HepG2 (cell line): ENCODE measurements around the gene TAF1C. TPM values are rescaled to one million over a fixed set of nuclear protein-coding genes. Genes with fewer than 3 reads are reported as not detected.
A peak's percentile ranks its signal among the peaks of the same experiment; 100 is the strongest.

Experiments
- CENPT ChIP-seq: sonication (generic); formaldehyde crosslinking; IDR thresholded peaks from 2 replicates; pipeline ENCODE4 v1.8.0; 2022; ENCODE audit warnings: low read depth, mild to moderate bottlenecking, moderate library complexity, missing genetic modification reagents
- GABPB1 ChIP-seq: IDR thresholded peaks from 2 replicates; pipeline ENCODE4 v1.6.1; 2016; ENCODE audit warnings: mild to moderate bottlenecking, missing genetic modification reagents, moderate library complexity, missing compliant biosample characterization
- HNRNPLL ChIP-seq: fragments of 200-400 bp; formaldehyde crosslinking; IDR thresholded peaks from 2 replicates; pipeline ENCODE4 v1.6.1; 2017; ENCODE audit warnings: mild to moderate bottlenecking, low read depth, low read length; ENCODE audit not compliant: poor library complexity, severe bottlenecking
- MEIS1 ChIP-seq: sonication (generic); formaldehyde crosslinking; IDR thresholded peaks from 2 replicates; pipeline ENCODE4 v1.9.0; 2021; ENCODE audit warnings: mild to moderate bottlenecking, missing genetic modification reagents, moderate library complexity, borderline replicate concordance
- SALL1 ChIP-seq: sonication (generic); formaldehyde crosslinking; IDR thresholded peaks from 2 replicates; pipeline ENCODE4 v1.8.0; 2022; ENCODE audit warnings: mild to moderate bottlenecking, missing genetic modification reagents
- SMC3 ChIP-seq: IDR thresholded peaks from 2 replicates; pipeline ENCODE4 v1.6.1; 2011; ENCODE audit warnings: low read length, improper control_type of control experiment
- ZFP41 ChIP-seq: sonication (generic); formaldehyde crosslinking; IDR thresholded peaks from 2 replicates; pipeline ENCODE4 v1.4.0; 2020; ENCODE audit warnings: mild to moderate bottlenecking, missing genetic modification reagents, borderline replicate concordance
- ZNF224 ChIP-seq: sonication (generic); formaldehyde crosslinking; IDR thresholded peaks from 2 replicates; pipeline ENCODE4 v1.5.0; 2020; ENCODE audit warnings: mild to moderate bottlenecking, missing genetic modification reagents
- ZNF30 ChIP-seq: sonication (generic); formaldehyde crosslinking; IDR thresholded peaks from 2 replicates; pipeline ENCODE4 v1.5.0; 2020; ENCODE audit warnings: mild to moderate bottlenecking, missing genetic modification reagents
- ZNF543 ChIP-seq: sonication (generic); formaldehyde crosslinking; IDR thresholded peaks from 2 replicates; pipeline ENCODE4 v1.4.0; 2020; ENCODE audit warnings: mild to moderate bottlenecking, missing genetic modification reagents
- ZNF615 ChIP-seq: sonication (generic); formaldehyde crosslinking; IDR thresholded peaks from 2 replicates; pipeline ENCODE4 v1.5.0; 2020; ENCODE audit warnings: mild to moderate bottlenecking, missing genetic modification reagents, borderline replicate concordance
- ZNF746 ChIP-seq: sonication (generic); formaldehyde crosslinking; IDR thresholded peaks from 2 replicates; pipeline ENCODE4 v1.8.0; 2022; ENCODE audit warnings: mild to moderate bottlenecking, missing genetic modification reagents
- ZSCAN9 ChIP-seq: IDR thresholded peaks from 2 replicates; pipeline ENCODE4 v1.6.1; 2016; ENCODE audit warnings: borderline replicate concordance
- polyA plus RNA-seq, 8 experiments: library from polyadenylated mRNA; depleted of rRNA in 3 of 8; stranded (reverse) in 7 of 8; unstranded in 1 of 8; fragments of >200 nt; fragmentation: Illumina TruSeq in 4 of 8; extraction: Trizol in 4 of 8; gene quantifications; 2 replicates each; pipeline versions ENCODE4 v1.2.1 to v1.2.3, GENCODE V29; 2011 to 2016; ENCODE audit warnings: low read depth in 4 of 8, missing spikeins in 1 of 8, mixed read lengths in 1 of 8; ENCODE audit not compliant: insufficient read depth in 1 of 8
- total RNA-seq, 5 experiments: library from RNA; depleted of rRNA; stranded (reverse); fragments of >200 nt; fragmentation: Illumina TruSeq; extraction: Trizol; gene quantifications; 2 replicates each; pipeline ENCODE4 v1.2.3, GENCODE V29; 2016; ENCODE audit warnings: low read depth in 1 of 5
- TF ChIP-seq, protein P1 (sequence below), 2 experiments: sonication (generic) in 1 of 2; formaldehyde crosslinking in 1 of 2; IDR thresholded peaks; 2 replicates each; pipeline versions ENCODE4 v1.6.1 to v1.9.0; 2014 to 2022; ENCODE audit warnings: antibody characterized with exemption in 1 of 2, borderline replicate concordance in 1 of 2, inconsistent platforms in 1 of 2, low read depth in 1 of 2, missing genetic modification reagents in 1 of 2
- TF ChIP-seq, protein P2 (sequence below): sonication (generic); formaldehyde crosslinking; IDR thresholded peaks from 2 replicates; pipeline ENCODE4 v1.4.0; 2020; ENCODE audit warnings: missing genetic modification reagents, borderline replicate concordance
- TF ChIP-seq, protein P3 (sequence below): sonication (generic); formaldehyde crosslinking; IDR thresholded peaks from 2 replicates; pipeline ENCODE4; 2020; ENCODE audit warnings: missing genetic modification reagents, mild to moderate bottlenecking, borderline replicate concordance

The TAF1C gene
- total and polyA plus RNA-seq, 2 of the 13 experiments (the other 11 are each of a cell fraction or from before 2014, with no cell fraction given) = 15.6 to 20.8 TPM

DNA sequence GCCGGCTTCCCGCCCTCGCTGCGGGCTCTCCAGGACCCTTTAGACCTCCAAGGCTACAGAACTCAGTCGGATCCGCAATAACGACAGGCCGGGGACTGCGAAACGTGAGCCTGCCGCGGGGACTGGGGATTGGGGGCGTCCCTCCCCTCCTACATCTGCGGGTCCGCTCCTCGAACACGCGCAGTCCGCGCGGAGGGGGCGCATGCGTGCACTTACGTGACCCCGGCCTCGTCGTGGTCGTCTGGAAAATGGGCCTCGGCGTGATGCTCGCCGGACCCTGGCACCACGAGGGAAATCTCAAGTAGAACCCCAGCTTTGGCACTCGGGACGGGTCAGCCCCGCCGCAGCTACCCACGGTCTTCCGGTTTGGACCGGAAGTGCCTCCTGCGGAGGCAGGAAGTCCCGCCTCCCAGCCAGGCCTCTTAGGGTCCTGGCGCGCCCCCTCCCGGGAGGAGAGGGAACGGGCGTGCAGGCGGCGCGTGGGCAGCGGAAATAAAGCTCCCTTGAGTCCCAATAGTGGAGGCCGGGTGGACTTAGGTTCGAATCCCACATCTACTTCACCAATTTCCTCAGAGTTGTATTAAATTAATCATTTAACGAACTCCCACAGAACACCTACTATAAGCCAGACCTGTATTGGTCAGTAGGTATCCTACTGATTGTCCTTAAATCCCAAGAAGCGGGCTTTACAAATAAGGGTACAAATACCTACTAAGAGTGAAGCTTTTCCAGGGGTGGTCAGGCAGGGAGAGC, at the start of gene TAF1C (continued):
- TF ChIP-seq, protein P1, sequence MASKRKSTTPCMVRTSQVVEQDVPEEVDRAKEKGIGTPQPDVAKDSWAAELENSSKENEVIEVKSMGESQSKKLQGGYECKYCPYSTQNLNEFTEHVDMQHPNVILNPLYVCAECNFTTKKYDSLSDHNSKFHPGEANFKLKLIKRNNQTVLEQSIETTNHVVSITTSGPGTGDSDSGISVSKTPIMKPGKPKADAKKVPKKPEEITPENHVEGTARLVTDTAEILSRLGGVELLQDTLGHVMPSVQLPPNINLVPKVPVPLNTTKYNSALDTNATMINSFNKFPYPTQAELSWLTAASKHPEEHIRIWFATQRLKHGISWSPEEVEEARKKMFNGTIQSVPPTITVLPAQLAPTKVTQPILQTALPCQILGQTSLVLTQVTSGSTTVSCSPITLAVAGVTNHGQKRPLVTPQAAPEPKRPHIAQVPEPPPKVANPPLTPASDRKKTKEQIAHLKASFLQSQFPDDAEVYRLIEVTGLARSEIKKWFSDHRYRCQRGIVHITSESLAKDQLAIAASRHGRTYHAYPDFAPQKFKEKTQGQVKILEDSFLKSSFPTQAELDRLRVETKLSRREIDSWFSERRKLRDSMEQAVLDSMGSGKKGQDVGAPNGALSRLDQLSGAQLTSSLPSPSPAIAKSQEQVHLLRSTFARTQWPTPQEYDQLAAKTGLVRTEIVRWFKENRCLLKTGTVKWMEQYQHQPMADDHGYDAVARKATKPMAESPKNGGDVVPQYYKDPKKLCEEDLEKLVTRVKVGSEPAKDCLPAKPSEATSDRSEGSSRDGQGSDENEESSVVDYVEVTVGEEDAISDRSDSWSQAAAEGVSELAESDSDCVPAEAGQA (IDR thresholded peaks at IDR 0.05; ENCODE audit: low read depth) = peak; percentile 73
- TF ChIP-seq, protein P1 (CRISPR knock-in tag; IDR thresholded peaks at IDR 0.05; ENCODE audit: borderline replicate concordance) = 0 out of 2 replicates have a peak, but pooled peaks have one; percentile 44
- no peak for TF ChIP-seq ZFP41 (CRISPR knock-in tag)
- peak; percentile 80 for TF ChIP-seq SALL1 (CRISPR knock-in tag)
- peak; percentile 77; the same call in 1 of the 2 replicates for TF ChIP-seq ZNF746 (CRISPR knock-in tag)
- peak; percentile 67 for TF ChIP-seq ZNF224 (CRISPR knock-in tag)
- 0 out of 2 replicates have a peak, but pooled peaks have one; percentile 33 for TF ChIP-seq ZNF543 (CRISPR knock-in tag)
- TF ChIP-seq, protein P2, sequence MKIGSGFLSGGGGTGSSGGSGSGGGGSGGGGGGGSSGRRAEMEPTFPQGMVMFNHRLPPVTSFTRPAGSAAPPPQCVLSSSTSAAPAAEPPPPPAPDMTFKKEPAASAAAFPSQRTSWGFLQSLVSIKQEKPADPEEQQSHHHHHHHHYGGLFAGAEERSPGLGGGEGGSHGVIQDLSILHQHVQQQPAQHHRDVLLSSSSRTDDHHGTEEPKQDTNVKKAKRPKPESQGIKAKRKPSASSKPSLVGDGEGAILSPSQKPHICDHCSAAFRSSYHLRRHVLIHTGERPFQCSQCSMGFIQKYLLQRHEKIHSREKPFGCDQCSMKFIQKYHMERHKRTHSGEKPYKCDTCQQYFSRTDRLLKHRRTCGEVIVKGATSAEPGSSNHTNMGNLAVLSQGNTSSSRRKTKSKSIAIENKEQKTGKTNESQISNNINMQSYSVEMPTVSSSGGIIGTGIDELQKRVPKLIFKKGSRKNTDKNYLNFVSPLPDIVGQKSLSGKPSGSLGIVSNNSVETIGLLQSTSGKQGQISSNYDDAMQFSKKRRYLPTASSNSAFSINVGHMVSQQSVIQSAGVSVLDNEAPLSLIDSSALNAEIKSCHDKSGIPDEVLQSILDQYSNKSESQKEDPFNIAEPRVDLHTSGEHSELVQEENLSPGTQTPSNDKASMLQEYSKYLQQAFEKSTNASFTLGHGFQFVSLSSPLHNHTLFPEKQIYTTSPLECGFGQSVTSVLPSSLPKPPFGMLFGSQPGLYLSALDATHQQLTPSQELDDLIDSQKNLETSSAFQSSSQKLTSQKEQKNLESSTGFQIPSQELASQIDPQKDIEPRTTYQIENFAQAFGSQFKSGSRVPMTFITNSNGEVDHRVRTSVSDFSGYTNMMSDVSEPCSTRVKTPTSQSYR (CRISPR knock-in tag) = peak; percentile 28; the same call in 1 of the 2 replicates
- TF ChIP-seq, protein P3, sequence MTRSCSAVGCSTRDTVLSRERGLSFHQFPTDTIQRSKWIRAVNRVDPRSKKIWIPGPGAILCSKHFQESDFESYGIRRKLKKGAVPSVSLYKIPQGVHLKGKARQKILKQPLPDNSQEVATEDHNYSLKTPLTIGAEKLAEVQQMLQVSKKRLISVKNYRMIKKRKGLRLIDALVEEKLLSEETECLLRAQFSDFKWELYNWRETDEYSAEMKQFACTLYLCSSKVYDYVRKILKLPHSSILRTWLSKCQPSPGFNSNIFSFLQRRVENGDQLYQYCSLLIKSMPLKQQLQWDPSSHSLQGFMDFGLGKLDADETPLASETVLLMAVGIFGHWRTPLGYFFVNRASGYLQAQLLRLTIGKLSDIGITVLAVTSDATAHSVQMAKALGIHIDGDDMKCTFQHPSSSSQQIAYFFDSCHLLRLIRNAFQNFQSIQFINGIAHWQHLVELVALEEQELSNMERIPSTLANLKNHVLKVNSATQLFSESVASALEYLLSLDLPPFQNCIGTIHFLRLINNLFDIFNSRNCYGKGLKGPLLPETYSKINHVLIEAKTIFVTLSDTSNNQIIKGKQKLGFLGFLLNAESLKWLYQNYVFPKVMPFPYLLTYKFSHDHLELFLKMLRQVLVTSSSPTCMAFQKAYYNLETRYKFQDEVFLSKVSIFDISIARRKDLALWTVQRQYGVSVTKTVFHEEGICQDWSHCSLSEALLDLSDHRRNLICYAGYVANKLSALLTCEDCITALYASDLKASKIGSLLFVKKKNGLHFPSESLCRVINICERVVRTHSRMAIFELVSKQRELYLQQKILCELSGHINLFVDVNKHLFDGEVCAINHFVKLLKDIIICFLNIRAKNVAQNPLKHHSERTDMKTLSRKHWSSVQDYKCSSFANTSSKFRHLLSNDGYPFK (CRISPR knock-in tag) = peak; percentile 89
- TF ChIP-seq MEIS1 (CRISPR knock-in tag) = no peak
- TF ChIP-seq ZNF615 (CRISPR knock-in tag) = 0 out of 2 replicates have a peak, but pooled peaks have one; percentile 76
- peak; percentile 69 for TF ChIP-seq HNRNPLL
- TF ChIP-seq ZNF30 (CRISPR knock-in tag) = no peak
- no peak for TF ChIP-seq CENPT (CRISPR knock-in tag)
- TF ChIP-seq GABPB1 (CRISPR knock-in tag) = peak; percentile 100
- peak; percentile 25; the same call in 1 of the 2 replicates for TF ChIP-seq SMC3
- peak; percentile 69; the same call in 1 of the 2 replicates for TF ChIP-seq ZSCAN9 (CRISPR knock-in tag)
